Cardiac fibroblast (primary cell): ENCODE data around the gene GDF2.

Experiments
- DNase-seq, 2 donors: peaks; one replicate each; pipeline versions ENCODE4 v3.0.0 to v3.0.0-alpha.2; 2010; ENCODE audit warnings: low read depth in 2 of 2
- H3K4me3 ChIP-seq, 2 donors: replicated peaks in 1 of 2; 1 replicate in 1 of 2; 2 replicates in 1 of 2; pipeline ENCODE4 v1.5.1; 2011; ENCODE audit warnings: low read depth in 2 of 2, low read length in 2 of 2, mild to moderate bottlenecking in 2 of 2, moderate library complexity in 1 of 2
- CTCF ChIP-seq: IDR thresholded peaks from one replicate; pipeline ENCODE4 v1.5.1; 2011; ENCODE audit warnings: low read depth, mild to moderate bottlenecking, low read length, inconsistent platforms

GDF2 gene

GRCh38 chr10:47289921-47290320 lies 32.3 kb upstream of the GDF2 start:
- no peak for TF ChIP-seq CTCF
- DNase-seq: no peak
- H3K4me3 ChIP-seq: no peak overlapping the region

- DNase-seq: no peak
- H3K4me3 ChIP-seq: no peak overlapping the region
- no peak for TF ChIP-seq CTCF
These were observed 31.9 kb upstream of the GDF2 start for GRCh38 chr10:47290338-47290737.

- DNase-seq: no peak
- no peak for TF ChIP-seq CTCF
- H3K4me3 ChIP-seq: no peak overlapping the region
These were observed 30.6 kb upstream of the GDF2 start for GRCh38 chr10:47291682-47292081.

- no peak for DNase-seq
- H3K4me3 ChIP-seq: no peak overlapping the region
- no peak for TF ChIP-seq CTCF
These were observed 28.2 kb upstream of the GDF2 start for GRCh38 chr10:47294057-47294456.

- no peak for TF ChIP-seq CTCF
- no peak for DNase-seq
- no peak overlapping the region for H3K4me3 ChIP-seq
These were observed 27.8 kb upstream of the GDF2 start for GRCh38 chr10:47294501-47294900.

GRCh38 chr10:47295411-47295810 lies 26.8 kb upstream of the GDF2 start:
- no peak for TF ChIP-seq CTCF
- no peak overlapping the region for H3K4me3 ChIP-seq
- DNase-seq: no peak

- no peak overlapping the region for H3K4me3 ChIP-seq
- TF ChIP-seq CTCF: no peak
- no peak for DNase-seq
These were observed 25.9 kb upstream of the GDF2 start for GRCh38 chr10:47296156-47296894.
